ENCODE data around the gene ANTKMT.

Gene ANTKMT

DNA sequence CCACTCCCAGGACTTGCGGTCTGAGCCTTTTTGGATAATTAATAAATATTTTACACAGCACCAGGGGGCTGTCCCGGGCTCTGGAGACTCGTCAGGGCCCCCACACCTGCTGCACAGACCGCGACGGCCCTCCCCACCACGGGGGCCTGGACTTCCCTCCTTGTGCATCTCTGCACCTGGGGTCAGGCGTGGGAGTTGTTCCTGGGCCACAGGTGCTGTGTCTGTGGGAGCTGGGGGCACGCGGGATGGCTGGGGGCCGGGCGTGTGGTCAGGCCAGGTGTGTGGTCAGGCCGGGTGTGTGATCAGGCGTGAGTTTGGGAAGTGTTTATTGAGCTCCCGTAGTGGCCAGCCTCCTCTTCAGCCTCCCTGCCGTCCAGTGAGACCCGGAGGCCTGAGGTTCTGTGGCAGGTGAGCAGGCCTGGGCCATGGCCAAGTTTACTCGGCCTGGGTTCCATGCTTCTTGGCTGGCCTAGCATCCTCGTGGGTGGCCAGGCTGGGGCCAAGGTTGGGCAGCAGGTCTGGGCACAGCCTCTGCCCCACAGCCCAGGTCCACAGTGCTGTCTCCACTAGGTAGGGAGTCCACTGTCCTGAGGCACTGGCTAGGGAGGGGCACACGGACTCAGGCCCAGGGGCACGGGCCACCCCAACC, 42.6 kb upstream of the ANTKMT start:
- Histone ChIP-seq H4K8ac (ENCODE audit: low read depth, low read length) (no peak overlapping the region), H2BK12ac (ENCODE audit: low read length) (peak overlapping the region; percentile 89), H3K4me1 (ENCODE audit: control insufficient read depth in 2 of 2, insufficient read depth in 1 of 2, low read depth in 1 of 2, low read length in 2 of 2) (peaks cover 7 to 24% of the 10 kb centered on the region in 2 donors), H2BK120ac (ENCODE audit: low read depth, low read length) (peak overlapping the region; percentile 54), H3K23ac (ENCODE audit: low read depth, low read length, poor library complexity) (peak overlapping the region; percentile 37), H3K18ac (ENCODE audit: low read length) (peak overlapping the region; percentile 90), H3K9ac (ENCODE audit: low read depth, low read length, poor library complexity) (peak overlapping the region; percentile 37), H3K4me2 (ENCODE audit: insufficient read depth, low read length, poor library complexity, severe bottlenecking) (no peak overlapping the region), H2AK5ac (ENCODE audit: low read depth, low read length) (peak overlapping the region; percentile 99), H3K9me3 (replicated peaks in 1 of 2; ENCODE audit: control insufficient read depth in 2 of 2, insufficient read depth in 1 of 2, low read depth in 1 of 2, low read length in 2 of 2) (peaks cover 0 to 2% of the 10 kb centered on the region in 2 donors), H3K14ac (ENCODE audit: low read length) (no peak overlapping the region), H2BK5ac (ENCODE audit: low read length) (peak overlapping the region; percentile 91), H4K91ac (ENCODE audit: low read depth, low read length, poor library complexity) (no peak overlapping the region), H3K27ac (replicated peaks; ENCODE audit: low read length) (no peak overlapping the region), H2AFZ (ENCODE audit: low read length) (no peak overlapping the region), H3K4me3 (ENCODE audit: low read length in 2 of 2) (no peak overlapping the region), H3K27me3 (ENCODE audit: control insufficient read depth in 3 of 3, insufficient read depth in 3 of 3, low read depth in 1 of 3, low read length in 3 of 3) (peaks cover 0 to 14% (median 0%) of the 10 kb centered on the region in 3 experiments), H3K4ac (ENCODE audit: low read length) (no peak overlapping the region), H3K79me1 (ENCODE audit: low read depth, low read length) (peaks cover 25% of the 10 kb centered on the region), H3K36me3 (replicated peaks in 1 of 2; ENCODE audit: control insufficient read depth in 2 of 2, insufficient read depth in 2 of 2, low read length in 2 of 2) (peaks cover 22 to 37% of the 10 kb centered on the region in 2 donors), H2BK15ac (ENCODE audit: low read length) (peak overlapping the region; percentile 94)
- no peak for DNase-seq (ENCODE audit: low spot score)
- WGBS, 2 donors (ENCODE audit: extremely low coverage in 2 of 2, insufficient read length in 2 of 2, insufficient replicate concordance in 1 of 2) = no CpG with 5 or more reads among the region's 21 CpGs

DNA sequence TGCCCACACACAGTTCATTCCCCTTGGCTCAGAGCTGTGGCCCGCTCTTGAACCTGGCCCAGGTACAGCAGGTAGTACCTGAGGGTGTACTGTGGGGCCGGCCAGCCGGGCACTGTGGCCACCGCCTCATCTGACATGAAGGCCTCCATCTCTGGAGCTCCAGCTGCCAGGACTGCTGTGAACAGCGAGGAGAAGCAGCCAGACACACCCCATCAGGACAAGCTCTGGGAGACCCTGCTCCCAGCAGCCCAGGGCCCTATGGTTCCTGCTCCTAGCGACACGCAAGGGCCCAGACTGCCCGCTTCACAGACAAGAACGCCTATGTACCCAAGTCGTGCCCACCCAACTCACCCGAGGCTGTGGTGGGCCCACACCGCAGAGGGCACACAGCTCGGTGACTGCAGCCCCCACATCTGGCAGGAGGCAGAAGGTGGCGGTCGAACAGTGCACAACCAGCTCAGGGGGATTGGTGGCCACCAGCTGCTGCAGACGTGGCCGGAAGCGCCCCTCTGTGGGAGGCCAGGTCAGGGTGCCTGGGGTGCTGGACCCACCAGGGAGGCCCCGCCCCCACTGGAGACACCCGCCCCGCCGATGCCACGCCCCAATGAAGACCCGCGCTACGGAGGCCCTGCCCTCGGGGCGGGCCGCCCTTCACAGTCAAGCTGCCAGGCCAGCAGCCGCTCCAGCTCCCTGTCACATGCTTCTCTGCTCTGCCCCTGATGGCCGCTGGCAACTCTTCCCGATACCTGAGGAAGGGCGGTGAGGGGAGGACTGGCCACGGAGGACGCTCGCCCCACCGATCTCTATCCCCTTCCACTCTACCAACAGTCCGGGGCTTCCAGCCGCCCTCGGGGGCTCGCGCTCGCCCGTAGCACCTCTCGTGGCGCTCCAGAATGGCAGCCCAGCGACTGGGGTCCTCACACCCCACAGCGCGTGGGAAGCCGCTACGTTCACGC, 41.8 kb upstream of the ANTKMT start:
- no CpG with 5 or more reads among the region's 52 CpGs for WGBS, 2 donors (ENCODE audit: extremely low coverage in 2 of 2, insufficient read length in 2 of 2, insufficient replicate concordance in 1 of 2)
- Histone ChIP-seq H3K9me3 (replicated peaks in 1 of 2; ENCODE audit: control insufficient read depth in 2 of 2, insufficient read depth in 1 of 2, low read depth in 1 of 2, low read length in 2 of 2) (peaks cover 0 to 2% of the 10 kb centered on the region in 2 donors), H3K27ac (replicated peaks; ENCODE audit: low read length) (peak overlapping the region; percentile 72), H3K18ac (ENCODE audit: low read length) (peak overlapping the region; percentile 91), H4K8ac (ENCODE audit: low read depth, low read length) (no peak overlapping the region), H2BK5ac (ENCODE audit: low read length) (peak overlapping the region; percentile 91), H3K4me2 (ENCODE audit: insufficient read depth, low read length, poor library complexity, severe bottlenecking) (peak overlapping the region; percentile 97), H2AK5ac (ENCODE audit: low read depth, low read length) (peak overlapping the region; percentile 99), H2BK12ac (ENCODE audit: low read length) (peak overlapping the region; percentile 89), H3K9ac (ENCODE audit: low read depth, low read length, poor library complexity) (peak overlapping the region; percentile 80), H2BK120ac (ENCODE audit: low read depth, low read length) (peak overlapping the region; percentile 54), H3K27me3 (ENCODE audit: control insufficient read depth in 3 of 3, insufficient read depth in 3 of 3, low read depth in 1 of 3, low read length in 3 of 3) (peaks cover 0 to 14% (median 0%) of the 10 kb centered on the region in 3 experiments), H3K4me1 (ENCODE audit: control insufficient read depth in 2 of 2, insufficient read depth in 1 of 2, low read depth in 1 of 2, low read length in 2 of 2) (peaks cover 7 to 26% of the 10 kb centered on the region in 2 donors), H3K4me3 (ENCODE audit: low read length in 2 of 2) (peak overlapping the region; percentile 15 to 79), H2BK15ac (ENCODE audit: low read length) (peak overlapping the region; percentile 94), H3K4ac (ENCODE audit: low read length) (peak overlapping the region; percentile 66), H3K23ac (ENCODE audit: low read depth, low read length, poor library complexity) (peak overlapping the region; percentile 89), H4K91ac (ENCODE audit: low read depth, low read length, poor library complexity) (no peak overlapping the region), H3K79me1 (ENCODE audit: low read depth, low read length) (peaks cover 30% of the 10 kb centered on the region), H2AFZ (ENCODE audit: low read length) (peak overlapping the region; percentile 78), H3K36me3 (replicated peaks in 1 of 2; ENCODE audit: control insufficient read depth in 2 of 2, insufficient read depth in 2 of 2, low read length in 2 of 2) (peaks cover 22 to 35% of the 10 kb centered on the region in 2 donors), H3K14ac (ENCODE audit: low read length) (peak overlapping the region; percentile 56)
- DNase-seq (ENCODE audit: low spot score) = peak; percentile 63

DNA sequence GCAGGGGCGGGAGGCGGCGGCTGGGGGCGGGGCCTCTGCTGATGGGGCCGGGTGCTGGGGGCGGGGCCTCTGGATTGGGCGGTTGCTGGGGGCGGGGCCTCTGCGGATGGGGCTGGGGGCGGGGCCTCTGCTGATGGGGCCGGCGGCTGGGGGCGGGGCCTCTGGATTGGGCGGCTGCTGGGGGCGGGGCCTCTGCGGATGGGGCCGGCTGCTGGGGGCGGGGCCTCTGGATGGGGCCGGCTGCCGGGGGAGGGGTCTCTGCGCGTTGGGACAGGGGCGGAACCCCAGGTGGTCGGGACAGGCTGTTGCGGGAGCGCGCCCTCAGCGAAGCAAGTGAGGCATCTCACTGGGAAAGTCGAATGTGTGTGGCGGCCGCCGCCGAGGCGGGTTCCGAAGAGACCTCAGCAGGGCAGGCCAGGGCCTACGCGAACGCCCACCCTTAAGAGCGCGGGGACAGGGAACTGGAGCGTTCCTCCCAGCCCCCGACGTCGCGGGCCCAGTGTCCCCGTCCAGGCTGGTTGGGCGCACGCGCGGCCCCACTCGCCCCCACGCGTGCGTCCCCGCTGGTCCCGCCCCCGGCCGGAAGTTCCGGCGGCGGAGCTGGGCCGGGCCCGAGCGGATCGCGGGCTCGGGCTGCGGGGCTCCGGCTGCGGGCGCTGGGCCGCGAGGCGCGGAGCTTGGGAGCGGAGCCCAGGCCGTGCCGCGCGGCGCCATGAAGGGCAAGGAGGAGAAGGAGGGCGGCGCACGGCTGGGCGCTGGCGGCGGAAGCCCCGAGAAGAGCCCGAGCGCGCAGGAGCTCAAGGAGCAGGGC, 40.9 kb upstream of the ANTKMT start, which contains the start of gene STUB1:
Gene STUB1 (plus strand): TSS at position 597 of the 811 bp plus-strand sequence. CDS start 116 bp downstream, at position 713.
- peak within 1 kb of the TSS; percentile 86 for H2AK5ac ChIP-seq (ENCODE audit: low read depth, low read length)
- H3K14ac ChIP-seq (ENCODE audit: low read length) = peak within 1 kb of the TSS; percentile 61
- peaks cover 23 to 35% of the 10 kb centered on the region in 2 donors for H3K36me3 ChIP-seq (replicated peaks in 1 of 2; ENCODE audit: control insufficient read depth in 2 of 2, insufficient read depth in 2 of 2, low read length in 2 of 2)
- H3K9me3 ChIP-seq (replicated peaks in 1 of 2; ENCODE audit: control insufficient read depth in 2 of 2, insufficient read depth in 1 of 2, low read depth in 1 of 2, low read length in 2 of 2) = peaks cover 0 to 2% of the 10 kb centered on the region in 2 donors
- H2BK120ac ChIP-seq (ENCODE audit: low read depth, low read length) = no peak within 1 kb of the TSS
- H2BK5ac ChIP-seq (ENCODE audit: low read length) = peak within 1 kb of the TSS; percentile 91
- WGBS, 2 donors (ENCODE audit: extremely low coverage in 2 of 2, insufficient read length in 2 of 2, insufficient replicate concordance in 1 of 2) = no CpG with 5 or more reads among the region's 91 CpGs
- peak within 1 kb of the TSS; percentile 87 to 98 for H3K4me3 ChIP-seq (ENCODE audit: low read length in 2 of 2)
- DNase-seq (ENCODE audit: low spot score) = peak; percentile 87
- peak within 1 kb of the TSS; percentile 92 for H2BK15ac ChIP-seq (ENCODE audit: low read length)
- peaks cover 30% of the 10 kb centered on the region for H3K79me1 ChIP-seq (ENCODE audit: low read depth, low read length)
- no peak within 1 kb of the TSS for H3K4ac ChIP-seq (ENCODE audit: low read length)
- peak within 1 kb of the TSS; percentile 99 for H3K18ac ChIP-seq (ENCODE audit: low read length)
- H2BK12ac ChIP-seq (ENCODE audit: low read length) = no peak within 1 kb of the TSS
- peak within 1 kb of the TSS; percentile 97 for H3K4me2 ChIP-seq (ENCODE audit: insufficient read depth, low read length, poor library complexity, severe bottlenecking)
- peak within 1 kb of the TSS; percentile 98 for H3K23ac ChIP-seq (ENCODE audit: low read depth, low read length, poor library complexity)
- peak within 1 kb of the TSS; percentile 93 for H3K27ac ChIP-seq (replicated peaks; ENCODE audit: low read length)
- peaks cover 0 to 10% (median 0%) of the 10 kb centered on the region in 3 experiments for H3K27me3 ChIP-seq (ENCODE audit: control insufficient read depth in 3 of 3, insufficient read depth in 3 of 3, low read depth in 1 of 3, low read length in 3 of 3)
- peak within 1 kb of the TSS; percentile 52 for H4K8ac ChIP-seq (ENCODE audit: low read depth, low read length)
- H4K91ac ChIP-seq (ENCODE audit: low read depth, low read length, poor library complexity) = no peak within 1 kb of the TSS
- peak within 1 kb of the TSS; percentile 94 for H3K9ac ChIP-seq (ENCODE audit: low read depth, low read length, poor library complexity)
- H2AFZ ChIP-seq (ENCODE audit: low read length) = peak within 1 kb of the TSS; percentile 95
- peaks cover 7 to 25% of the 10 kb centered on the region in 2 donors for H3K4me1 ChIP-seq (ENCODE audit: control insufficient read depth in 2 of 2, insufficient read depth in 1 of 2, low read depth in 1 of 2, low read length in 2 of 2)
